HG03103 (cell line): ENCODE data around the gene ZBTB9.
A peak's percentile ranks its signal among the peaks of the same experiment; 100 is the strongest.

Source experiments
- ATAC-seq: cut with Tn5 transposase; IDR thresholded peaks from one replicate; pipeline ENCODE4 v1.9.1; 2021; ENCODE audit warnings: low read depth; ENCODE audit not compliant: unreplicated experiment

The ZBTB9 gene

DNA sequence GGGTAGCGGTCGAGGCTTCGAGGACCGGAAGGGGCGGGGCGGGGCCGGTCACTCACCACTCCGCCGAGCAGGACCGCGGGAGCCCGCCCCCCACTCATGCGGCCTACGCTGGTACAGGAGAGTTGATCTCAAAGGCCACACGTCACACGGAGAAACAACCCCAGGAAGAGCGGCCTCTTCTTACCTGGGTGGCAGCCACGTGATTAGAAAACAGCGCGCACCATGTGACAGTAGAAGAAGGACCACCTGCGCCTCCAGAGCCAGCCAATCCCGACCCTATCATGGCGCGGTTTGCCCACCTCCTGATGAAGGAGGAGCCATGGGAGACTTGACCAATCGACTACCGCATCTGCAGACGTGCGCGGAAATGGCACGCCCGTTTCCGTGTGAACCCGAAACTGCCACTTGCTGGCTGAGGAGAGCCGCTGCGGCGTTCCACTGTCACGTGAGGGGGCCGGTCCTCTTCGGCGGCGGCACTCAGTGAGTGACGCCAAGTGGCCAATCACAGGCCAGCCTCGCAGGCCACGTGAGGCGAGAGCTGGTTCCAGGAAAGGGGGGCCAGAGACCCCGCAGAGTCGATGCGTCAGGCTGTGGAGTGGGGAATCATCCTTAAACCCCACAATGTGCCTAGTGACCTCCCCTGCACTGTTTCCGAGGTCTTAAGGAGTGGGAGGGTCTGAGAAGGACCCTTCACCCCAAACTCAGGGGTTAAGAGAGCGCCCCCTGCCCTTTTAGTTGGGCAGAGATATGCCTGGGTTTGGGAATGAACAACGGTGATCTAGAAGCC lies 36.3 kb upstream of the ZBTB9 start, which contains the start of gene CUTA:
TSS of gene CUTA (minus strand) at position 205 of the 787 bp plus-strand sequence. CDS start at position 98, 107 bp downstream.
- peak; percentile 82 for ATAC-seq

DNA sequence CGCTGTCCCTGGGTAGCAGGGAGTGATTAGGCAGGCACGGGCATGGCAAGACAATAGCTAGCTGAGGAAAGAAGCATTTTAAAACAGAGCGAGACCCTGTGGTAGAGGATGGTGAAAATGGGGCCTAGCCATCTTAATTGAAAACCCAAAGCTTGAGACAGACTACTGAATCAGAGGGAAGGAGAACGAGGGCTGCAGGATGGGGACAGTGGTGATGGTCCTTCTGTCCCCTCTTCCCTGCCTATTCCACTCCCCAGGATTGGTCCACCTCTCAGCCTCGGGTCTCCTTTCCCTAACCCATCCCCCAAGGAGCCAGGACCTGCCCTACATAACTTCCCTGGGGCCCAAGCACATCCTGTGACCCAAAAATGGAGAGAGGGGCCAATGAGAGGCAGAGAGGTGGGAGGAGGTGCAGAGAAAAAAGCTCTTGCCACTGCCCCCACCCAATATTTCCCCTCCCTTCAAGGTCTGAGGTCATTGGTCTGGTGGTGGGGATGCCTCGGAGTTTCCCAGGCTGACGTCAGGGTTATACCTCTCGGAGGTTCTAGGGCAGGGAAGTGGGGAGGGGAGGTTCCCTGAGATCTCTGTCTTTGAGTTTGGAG lies 35.6 kb upstream of the ZBTB9 start:
- no peak for ATAC-seq

DNA sequence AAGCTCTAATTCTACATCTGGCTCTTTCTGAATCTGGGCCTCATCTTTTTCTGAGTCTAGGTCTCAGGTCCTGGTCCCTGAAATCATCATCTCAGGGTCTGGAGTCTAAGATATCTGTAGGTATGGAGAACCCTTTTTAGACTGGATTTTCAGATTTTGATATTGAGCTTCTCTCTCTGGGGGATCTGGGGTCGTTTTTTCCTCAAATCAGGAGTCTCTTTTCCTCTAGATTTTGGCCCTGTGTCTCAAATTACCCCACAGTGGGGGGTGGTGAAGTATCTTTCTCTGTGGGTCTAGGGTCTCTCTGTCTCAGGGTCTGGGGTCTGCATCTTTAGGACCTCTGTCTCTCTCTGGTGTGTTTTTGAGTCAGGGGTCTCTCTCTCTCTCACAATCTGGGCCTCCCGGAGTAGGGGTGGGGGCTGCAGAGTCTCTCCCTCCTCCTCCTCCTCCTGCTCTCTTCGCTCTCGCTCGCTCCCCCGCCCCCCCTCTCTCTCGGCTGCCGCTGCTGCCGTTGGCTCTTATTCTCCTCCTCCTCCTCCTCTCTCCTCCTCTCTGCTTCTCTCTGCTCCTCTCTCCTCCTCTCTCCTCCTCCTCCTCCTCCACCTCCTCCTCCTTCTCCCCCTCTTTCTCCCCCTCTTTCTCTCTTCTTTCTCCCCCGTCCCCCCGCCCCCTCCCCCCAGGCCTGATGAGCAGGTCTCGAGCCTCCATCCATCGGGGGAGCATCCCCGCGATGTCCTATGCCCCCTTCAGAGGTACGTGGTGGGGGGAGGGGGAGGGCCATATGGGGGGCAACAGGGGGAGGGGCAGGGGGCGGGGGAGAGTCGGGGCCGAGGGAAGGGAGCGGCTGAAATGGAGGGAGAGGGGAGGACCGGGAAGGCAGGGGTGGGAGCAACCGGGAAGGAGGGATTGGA lies 34.5 kb upstream of the ZBTB9 start, which contains the start of gene SYNGAP1:
TSS of gene SYNGAP1 (plus strand) at position 486 of the 911 bp plus-strand sequence. CDS start at position 686, 200 bp downstream.
- ATAC-seq: no peak

DNA sequence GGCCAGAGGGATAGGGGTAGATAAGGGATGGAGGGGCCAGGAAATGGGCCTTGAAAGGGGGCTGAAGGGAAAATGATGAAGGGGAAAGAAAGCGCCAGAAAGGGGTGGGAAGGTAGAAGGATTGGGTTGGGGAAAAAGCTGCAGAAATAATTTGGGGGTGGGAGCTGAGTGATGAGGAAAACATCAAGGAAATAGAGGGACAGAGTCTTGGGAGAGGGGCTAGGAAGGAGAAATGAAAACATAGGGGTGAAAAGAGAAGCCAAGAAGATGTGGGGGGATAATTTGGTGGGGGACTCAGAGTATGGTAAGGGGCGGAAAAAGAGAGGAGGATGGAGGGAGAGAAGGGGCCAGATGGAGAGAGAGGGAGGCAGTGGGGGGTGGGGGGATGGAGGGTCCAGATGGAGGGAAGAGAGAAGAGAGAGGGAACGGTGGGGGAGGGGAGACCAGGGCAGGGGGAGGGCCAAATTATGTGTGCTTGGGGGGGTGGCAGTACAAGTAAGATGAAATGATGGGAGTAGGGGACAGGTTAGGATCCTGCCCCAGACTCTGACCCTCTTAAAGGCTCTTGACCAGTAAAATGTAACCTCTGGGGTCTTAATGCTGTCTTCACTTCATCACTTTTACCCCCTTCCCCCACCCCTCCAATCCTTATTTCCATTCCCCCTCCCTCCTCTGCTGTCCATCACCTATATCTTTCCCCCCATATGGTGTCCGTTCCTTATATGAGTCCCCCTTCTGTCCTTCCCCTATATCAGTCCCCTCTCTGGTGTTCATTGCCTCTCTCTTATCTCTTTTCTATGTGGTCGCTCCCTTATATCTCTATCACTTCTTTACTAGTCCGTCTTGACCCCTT lies 33.7 kb upstream of the ZBTB9 start:
- ATAC-seq: no peak

DNA sequence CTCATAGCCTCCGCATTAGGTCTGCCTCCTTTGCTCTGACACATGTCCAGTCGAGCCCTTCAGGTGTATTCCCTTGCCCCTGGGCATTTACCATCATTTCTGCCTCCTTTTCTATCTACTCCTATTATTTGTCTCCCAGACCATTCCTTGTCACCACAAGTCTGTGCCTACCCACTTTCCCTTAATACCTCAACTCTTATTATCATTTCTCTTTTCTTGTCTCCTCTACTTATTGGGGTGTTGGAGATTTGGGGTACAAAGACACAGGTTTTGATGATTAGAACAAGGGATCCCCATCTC lies 33.1 kb upstream of the ZBTB9 start:
- ATAC-seq: no peak

DNA sequence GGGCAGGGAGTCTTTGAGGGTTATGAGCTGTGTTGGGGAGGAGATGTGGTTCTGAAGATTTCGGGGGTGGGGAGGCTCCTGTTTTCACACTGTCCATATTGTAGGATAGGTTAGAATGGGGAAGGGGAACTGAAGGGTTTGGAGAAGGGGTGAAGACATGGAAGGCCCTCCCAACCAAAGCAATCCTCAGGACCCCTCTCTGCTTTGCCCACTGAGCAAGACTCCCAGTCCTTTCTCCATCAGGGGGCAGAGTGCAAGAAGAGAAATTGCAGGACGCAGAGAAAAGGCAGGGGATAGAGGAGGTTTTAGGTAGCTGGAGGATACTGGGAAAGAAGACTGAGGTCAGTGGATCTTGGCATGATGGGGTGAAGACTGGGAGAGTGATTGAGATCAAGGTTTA lies 30.6 kb upstream of the ZBTB9 start:
- ATAC-seq: no peak

DNA sequence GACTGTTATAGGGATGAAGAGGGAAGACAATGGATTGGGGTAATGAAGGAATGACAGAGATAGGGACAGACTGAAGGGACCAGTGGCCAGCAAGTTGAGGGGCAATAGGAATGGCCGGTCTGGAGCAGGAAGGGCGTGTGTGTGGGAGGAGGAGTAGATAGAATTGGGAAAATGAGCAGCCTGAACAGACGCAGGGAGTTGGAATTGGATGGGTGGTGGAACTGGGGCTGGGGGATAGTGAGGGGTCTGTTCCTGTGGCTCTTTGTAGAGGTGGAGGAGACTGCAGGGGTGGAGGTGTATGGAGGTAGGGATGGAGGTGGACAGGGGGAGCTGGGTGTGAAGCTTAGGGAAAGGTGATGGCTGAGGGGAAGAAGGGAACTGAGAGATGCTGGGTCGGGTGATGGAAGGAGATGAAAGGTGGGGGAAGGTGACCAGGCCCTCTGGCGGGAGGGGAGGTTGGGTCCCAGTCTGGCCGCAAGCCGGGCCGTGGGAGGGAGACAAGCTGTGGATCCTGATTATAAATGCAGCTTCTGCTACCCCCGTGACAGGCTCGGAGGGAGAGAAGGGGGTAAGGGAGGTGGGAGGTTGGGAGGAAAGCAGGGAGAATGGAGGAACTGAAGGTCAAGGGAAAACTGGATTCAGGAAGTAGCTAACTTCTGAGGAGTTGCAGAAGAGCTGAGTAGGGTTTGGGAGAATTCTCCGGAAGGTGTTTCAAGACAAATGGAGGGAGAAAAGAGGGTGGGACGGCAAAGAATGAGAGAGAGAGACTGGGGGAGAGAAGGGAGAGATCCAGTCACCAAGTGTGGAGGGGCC lies 29.3 kb upstream of the ZBTB9 start:
- no peak for ATAC-seq

DNA sequence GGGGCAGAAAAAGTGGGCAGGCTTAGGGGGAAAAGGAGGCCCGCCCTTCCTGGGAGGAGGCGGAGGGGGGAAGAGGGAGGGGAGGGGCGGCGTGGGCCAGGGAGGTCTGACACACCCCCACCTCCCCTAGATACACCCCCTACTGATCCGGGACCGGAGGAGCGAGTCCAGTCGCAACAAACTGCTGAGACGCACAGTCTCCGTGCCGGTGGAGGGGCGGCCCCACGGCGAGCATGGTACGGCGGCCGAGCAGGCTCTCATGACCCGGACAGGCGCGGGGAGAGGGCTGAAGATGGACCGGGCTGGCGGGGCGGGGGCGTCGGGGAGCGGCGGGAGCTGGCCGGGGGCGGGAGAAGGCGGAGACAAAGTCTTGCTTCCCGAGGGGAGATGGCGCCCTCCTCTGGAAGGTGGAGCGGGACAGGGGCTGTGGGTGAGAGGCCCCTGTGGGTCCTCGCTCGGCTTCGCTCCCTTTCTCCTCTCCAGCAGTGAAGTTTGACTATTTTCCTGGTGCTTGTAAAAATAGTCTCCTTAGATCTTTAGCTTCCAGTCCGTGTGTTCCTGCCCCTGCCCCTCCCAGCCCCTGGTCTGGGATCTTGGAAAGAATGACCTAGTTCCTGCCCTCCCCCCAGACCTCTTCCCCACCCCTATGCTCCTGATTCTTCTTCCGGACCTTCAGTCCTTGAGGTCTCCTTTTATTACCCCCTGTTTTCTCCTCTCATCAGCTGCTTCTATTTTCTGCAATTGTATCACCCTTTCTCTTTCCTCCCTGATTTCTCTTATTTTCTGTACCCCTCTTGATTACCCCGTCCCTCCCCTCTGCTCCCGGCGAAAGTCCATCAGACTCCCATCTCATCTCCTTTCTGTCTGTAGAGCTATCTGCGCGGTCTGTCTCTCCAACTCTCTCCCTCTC lies 28.5 kb upstream of the ZBTB9 start:
- ATAC-seq: no peak

DNA sequence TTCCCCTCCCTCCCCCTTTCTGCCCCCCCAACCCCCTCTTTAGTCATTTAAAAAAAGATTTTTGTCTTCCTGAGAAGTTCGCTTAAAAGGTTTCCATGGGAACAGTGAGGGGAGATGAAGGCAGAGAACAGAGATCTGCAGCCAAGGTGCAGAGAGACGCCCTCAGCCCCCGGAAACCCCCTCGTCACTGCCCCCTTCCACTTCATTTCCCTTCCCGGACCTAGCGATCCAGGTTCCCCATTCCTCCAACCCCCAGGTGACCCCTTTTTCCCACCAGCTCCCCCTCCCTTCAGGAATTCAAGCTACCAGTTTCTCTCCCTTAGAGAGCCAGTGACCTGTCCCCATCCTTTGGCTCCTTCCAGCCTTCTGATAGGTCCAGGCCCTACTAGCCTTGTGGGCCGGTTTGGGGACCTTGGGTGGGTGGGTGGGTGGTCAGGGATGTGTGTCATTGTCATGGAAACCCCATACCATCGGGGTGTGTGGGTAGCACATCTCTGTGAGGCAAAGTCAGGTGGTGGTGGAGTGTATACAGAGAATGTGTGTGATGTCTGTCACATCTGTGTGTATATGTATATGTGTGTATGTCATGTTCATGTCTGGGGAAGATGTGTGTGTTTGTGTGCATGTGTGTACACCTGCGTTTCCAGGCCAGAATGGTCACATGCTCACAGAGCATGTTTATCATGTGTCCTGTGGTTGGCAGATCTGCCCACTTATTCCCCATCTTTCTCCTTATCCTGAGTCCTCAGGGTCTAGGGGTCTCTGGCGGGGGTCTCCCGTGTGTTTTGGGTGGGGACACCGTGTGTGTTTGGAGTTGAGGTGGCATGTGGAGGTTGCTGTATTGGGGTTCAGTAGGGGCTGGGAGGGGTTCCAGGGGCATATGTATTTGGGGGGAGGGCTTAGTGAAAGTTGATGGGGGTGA lies 27.5 kb upstream of the ZBTB9 start:
- no peak for ATAC-seq

DNA sequence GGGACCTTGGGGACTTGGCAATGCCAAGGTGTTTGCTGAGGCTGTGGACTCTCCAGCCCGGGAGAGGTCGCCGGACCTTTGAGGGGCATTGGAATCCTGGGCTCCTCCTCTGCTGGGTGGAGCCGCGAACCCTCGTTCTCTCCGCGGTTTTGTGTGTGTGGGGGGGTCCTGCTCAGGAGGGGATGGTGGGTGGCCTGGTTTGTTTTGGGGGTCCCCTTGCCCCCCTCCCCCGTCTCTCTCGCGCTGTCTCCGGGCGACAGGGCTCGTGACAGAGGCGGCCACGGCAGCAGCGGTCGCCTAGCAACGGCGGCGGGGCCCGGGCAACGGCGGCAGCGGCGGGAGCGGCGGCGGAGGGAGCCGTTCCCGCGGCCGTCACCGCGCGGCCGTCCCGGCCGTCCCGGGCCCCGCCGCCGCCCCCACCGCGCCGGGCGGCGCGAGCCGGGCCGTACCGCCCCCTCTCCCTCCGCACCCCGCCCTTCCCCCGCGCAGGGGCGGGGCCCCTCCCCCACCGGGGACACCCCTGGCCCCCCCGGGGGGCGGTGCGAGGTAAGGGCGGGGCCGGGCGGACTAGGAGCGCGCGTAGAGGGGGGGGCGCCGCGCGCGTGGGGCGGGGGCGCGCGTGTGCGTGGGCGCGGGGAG lies 26.7 kb upstream of the ZBTB9 start:
- no peak for ATAC-seq

DNA sequence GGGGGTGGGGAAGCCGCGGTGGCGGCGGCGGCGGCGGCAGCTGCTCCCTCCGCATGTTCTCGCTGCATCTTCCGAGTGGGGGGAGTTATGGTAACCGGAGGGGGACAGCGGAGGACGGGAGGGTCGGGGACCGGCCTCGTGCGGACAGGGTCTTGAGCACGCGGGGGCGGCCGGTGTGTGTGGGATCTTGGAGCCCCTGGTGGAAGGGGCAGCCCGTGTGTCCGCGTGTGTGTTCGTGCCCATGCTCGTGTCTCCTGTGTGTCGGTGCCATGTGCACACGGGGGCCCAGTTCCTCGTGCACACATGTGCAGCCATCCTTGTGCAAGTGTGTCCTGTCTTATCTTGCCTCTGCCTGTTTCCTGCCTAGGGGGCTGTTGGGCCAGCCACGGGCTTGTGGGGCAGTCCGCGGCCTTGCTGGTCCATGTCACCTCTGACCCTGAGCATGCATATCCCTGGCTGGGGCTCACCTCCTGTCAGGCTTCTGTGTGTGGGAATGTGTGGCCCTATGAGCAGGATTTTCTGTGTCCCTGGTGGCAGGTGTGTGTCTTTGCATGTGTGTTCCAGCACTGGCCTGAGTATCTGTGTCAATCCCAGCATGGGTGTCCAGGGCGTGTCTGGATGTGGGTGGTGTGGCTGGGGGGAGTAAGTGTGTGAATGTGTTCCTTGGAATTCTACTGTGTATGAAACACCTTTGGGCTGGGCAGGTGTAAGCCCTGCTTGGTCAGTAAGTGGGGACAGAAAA lies 26.0 kb upstream of the ZBTB9 start:
- ATAC-seq: no peak

DNA sequence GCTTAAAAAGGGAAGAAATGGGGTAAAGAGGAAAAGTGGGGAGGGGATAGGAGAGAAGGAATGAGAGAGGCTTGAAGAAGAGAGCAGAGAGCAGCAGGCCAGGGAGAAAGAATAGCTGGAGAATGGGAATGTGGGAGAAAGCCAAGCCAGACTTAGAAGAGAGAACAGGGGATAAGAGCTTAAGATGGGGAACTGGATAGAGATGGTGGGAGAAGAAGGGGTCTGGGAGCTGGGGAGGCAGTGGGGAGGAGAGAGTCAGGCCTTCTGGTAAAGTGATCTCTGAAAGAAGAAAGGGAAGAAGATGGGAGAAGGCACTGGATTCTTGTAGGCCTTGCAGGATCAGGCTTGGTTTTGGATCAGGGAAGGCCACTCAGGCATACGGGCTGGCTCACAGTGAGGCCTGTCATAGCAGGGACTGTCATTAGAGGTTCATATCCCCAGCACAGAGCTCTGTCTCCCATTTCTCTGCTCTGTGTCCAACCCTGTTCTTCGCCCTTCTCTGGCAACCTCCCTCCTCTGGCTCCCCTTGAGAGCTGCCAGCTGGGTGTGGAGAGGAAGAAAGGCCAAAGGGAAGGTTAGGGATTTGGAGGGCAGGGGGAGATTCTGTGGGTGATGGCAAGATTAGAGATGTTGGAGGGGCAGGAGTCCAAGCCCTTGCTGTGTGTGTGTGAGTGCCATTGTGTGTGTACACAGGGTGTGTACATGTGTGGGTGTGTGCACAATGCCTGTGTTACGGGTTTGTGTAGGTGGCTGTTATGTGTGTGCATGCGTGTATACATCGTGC lies 25.2 kb upstream of the ZBTB9 start:
- no peak for ATAC-seq

DNA sequence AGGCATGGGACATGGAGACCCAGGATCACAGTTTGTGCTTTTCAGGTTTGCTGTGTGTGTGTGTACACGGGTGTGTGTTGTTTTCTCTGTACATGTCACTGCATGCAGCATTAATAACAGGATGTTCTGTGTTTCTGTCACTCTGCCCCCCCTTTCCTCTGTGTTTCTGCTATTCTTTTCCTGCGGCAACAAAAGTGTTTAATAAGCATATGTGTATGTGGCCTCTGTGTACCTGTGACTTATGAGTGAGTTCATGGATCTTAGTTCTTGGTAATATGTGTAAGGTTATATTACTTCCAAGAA lies 24.7 kb upstream of the ZBTB9 start:
- ATAC-seq: no peak

DNA sequence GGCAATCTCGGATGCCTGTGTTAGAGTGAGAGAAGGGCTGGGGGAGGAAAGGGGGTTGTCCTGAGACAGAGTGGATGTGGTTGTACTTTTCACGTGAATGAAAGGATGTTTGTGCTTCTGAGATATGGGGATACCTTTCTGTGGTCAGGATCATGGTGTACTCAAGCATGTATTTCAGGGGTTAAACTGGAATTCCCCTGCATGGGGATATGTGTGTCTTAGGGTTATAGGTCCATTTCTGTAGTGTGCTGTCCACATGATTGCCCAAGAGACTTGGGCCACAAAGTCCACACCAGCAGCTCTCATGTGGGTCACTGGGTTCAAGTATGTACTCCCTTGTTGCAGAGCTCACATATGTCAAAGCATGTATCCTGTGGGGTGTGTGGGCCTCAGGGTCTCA lies 24.0 kb upstream of the ZBTB9 start:
- no peak for ATAC-seq

DNA sequence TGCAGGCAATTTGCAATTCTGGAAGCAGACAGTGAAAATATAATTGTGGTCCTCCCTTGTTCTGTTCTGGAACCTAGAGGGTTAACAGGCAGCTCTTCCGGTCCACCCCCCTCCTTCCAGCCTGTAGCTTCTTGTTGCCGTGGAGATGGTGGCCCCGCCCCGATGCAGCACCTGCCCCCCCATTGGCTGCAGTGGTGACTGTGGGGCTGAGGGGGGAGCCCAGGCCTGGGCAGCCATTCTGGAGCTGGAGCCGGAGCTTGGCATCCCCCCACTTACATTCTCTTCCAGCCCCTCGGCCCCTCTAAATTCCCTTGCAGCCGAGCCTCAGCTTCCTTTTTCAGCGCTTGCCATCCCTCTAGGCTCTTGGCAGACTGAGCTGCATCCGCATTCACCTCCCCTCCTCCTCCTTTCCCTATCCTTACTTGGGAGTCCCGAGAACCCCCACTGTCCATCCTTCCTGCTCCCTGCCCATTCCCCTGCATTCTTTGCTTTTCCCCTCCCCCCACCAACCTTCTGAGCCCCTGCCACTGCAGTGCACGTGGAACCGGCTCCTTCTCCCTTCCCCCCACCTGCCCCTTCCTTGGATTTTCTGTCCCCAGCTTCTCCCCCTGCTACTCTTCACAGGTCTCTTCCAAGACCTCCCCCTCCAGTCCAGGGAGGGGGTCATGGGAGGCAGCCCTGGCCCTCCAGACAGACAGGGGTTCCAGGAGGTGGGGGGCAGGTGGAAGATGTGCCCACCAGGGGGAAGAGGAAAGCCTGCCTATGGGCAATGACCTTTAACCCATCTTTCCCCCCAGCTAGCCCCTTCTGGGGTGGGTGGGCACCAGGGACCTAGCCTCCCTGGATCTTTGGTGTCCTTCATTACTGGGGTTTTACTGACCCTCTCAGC lies 23.1 kb upstream of the ZBTB9 start:
- ATAC-seq: no peak
